ENCODE data around the gene ATG14. TPM values are rescaled to one million over a fixed set of nuclear protein-coding genes. Genes with fewer than 3 reads are reported as not detected.

ATG14 gene
- total and polyA plus RNA-seq, 2 donors from 2014 or later, result 5.2 to 13.3 TPM

DNA sequence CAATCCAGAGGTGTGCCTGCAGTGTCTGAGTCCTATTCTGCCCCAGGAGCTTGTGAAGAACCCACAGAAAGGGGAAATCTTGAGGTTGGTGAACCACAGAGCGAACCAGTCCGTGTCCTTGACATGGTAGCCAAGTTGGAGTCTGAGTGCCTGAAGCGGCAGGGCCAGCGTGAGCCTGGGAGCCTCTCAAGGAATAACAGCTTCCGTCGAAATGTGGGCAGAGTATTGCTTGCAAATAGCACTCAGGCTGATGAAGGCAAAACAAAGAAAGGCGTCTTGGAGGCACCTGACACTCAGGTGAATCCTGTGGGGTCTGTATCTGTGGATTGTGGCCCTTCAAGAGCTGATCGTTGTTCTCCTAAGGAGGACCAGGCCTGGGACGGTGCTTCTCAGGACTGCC is 60.5 kb downstream of the ATG14 start:
- H3K9ac ChIP-seq (ENCODE audit: low read length in 3 of 3), result no peak overlapping the region
- H3K36me3 ChIP-seq (ENCODE audit: control insufficient read depth in 2 of 3, insufficient read depth in 3 of 3, low read length in 3 of 3), result peaks cover 2 to 21% (median 20%) of the 10 kb centered on the region in 3 donors
- H3K9me3 ChIP-seq (ENCODE audit: control insufficient read depth in 2 of 3, insufficient read depth in 1 of 3, low read length in 3 of 3), result no peaks in the 10 kb centered on the region
- intact Hi-C loops (cut with DNase I), result loop anchor here (10.0 kb wide), 1 partner anchor 76 kb away; the partner anchor contains the start of gene FBXO34
- FAIRE-seq (no peak), DNase-seq (no peak)
- no peak overlapping the region for H3K4me3 ChIP-seq (ENCODE audit: low read length in 3 of 3)
- H3K27me3 ChIP-seq (ENCODE audit: control insufficient read depth, insufficient read depth, low read length), result no peaks in the 10 kb centered on the region
- TF ChIP-seq, protein P1, sequence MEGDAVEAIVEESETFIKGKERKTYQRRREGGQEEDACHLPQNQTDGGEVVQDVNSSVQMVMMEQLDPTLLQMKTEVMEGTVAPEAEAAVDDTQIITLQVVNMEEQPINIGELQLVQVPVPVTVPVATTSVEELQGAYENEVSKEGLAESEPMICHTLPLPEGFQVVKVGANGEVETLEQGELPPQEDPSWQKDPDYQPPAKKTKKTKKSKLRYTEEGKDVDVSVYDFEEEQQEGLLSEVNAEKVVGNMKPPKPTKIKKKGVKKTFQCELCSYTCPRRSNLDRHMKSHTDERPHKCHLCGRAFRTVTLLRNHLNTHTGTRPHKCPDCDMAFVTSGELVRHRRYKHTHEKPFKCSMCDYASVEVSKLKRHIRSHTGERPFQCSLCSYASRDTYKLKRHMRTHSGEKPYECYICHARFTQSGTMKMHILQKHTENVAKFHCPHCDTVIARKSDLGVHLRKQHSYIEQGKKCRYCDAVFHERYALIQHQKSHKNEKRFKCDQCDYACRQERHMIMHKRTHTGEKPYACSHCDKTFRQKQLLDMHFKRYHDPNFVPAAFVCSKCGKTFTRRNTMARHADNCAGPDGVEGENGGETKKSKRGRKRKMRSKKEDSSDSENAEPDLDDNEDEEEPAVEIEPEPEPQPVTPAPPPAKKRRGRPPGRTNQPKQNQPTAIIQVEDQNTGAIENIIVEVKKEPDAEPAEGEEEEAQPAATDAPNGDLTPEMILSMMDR (IDR thresholded peaks at IDR 0.05; ENCODE audit: borderline replicate concordance, extremely low read depth, insufficient read depth), result no peak
- peaks cover 5 to 21% (median 13%) of the 10 kb centered on the region in 3 donors for H3K4me1 ChIP-seq (ENCODE audit: control insufficient read depth in 2 of 3, insufficient read depth in 2 of 3, low read depth in 1 of 3, low read length in 3 of 3)
- H3K27ac ChIP-seq (ENCODE audit: low read depth in 2 of 2, low read length in 2 of 2), result no peak overlapping the region

DNA sequence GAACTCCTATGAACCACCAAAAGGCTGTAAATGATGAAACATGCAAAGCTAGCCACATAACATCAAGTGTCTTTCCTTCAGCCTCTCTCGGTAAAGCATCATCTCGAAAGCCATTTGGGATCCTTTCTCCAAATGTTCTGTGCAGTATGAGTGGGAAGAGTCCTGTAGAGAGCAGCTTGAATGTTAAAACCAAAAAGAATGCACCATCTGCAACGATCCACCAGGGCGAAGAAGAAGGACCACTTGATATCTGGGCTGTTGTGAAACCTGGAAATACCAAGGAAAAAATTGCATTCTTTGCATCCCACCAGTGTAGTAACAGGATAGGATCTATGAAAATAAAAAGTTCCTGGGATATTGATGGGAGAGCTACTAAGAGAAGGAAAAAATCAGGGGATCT is 61.2 kb downstream of the ATG14 start:
- no peak for DNase-seq
- FAIRE-seq, result no peak
- Histone ChIP-seq H3K9me3 (ENCODE audit: control insufficient read depth in 2 of 3, insufficient read depth in 1 of 3, low read length in 3 of 3) (no peaks in the 10 kb centered on the region), H3K36me3 (ENCODE audit: control insufficient read depth in 2 of 3, insufficient read depth in 3 of 3, low read length in 3 of 3) (peaks cover 2 to 20% (median 16%) of the 10 kb centered on the region in 3 donors), H3K4me3 (ENCODE audit: low read length in 3 of 3) (no peak overlapping the region), H3K9ac (ENCODE audit: low read length in 3 of 3) (no peak overlapping the region), H3K27ac (ENCODE audit: low read depth in 2 of 2, low read length in 2 of 2) (no peak overlapping the region), H3K27me3 (ENCODE audit: control insufficient read depth, insufficient read depth, low read length) (no peaks in the 10 kb centered on the region), H3K4me1 (ENCODE audit: control insufficient read depth in 2 of 3, insufficient read depth in 2 of 3, low read depth in 1 of 3, low read length in 3 of 3) (peaks cover 5 to 21% (median 15%) of the 10 kb centered on the region in 3 donors)
- TF ChIP-seq, protein P1 (IDR thresholded peaks at IDR 0.05; ENCODE audit: borderline replicate concordance, extremely low read depth, insufficient read depth), result no peak
- intact Hi-C loops (cut with DNase I), result loop anchor here (10.0 kb wide), 1 partner anchor 76 kb away; the partner anchor contains the start of gene FBXO34

DNA sequence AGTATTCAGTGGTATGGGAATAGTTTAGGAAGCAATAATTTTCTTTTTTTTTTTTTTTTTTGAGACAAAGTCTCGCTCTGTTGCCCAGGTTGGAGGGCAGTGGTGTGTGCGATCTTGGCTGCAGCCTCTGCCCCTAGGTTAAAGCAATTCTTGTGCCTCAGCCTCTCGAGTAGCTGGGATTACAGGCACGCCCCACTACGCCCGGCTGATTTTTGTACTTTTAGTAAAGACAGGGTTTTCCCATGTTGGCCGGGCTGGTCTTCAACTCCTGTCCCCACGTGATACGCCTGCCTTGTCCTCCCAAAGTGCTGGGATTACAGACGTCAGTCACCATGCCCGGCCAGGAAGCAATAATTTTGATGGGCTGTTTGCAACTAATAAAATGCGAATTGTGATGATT is 62.1 kb downstream of the ATG14 start:
- Histone ChIP-seq H3K36me3 (ENCODE audit: control insufficient read depth in 2 of 3, insufficient read depth in 3 of 3, low read length in 3 of 3) (peaks cover 2 to 20% (median 16%) of the 10 kb centered on the region in 3 donors), H3K4me1 (ENCODE audit: control insufficient read depth in 2 of 3, insufficient read depth in 2 of 3, low read depth in 1 of 3, low read length in 3 of 3) (peaks cover 5 to 21% (median 15%) of the 10 kb centered on the region in 3 donors), H3K9me3 (ENCODE audit: control insufficient read depth in 2 of 3, insufficient read depth in 1 of 3, low read length in 3 of 3) (no peaks in the 10 kb centered on the region), H3K9ac (ENCODE audit: low read length in 3 of 3) (no peak overlapping the region), H3K27ac (ENCODE audit: low read depth in 2 of 2, low read length in 2 of 2) (no peak overlapping the region), H3K27me3 (ENCODE audit: control insufficient read depth, insufficient read depth, low read length) (no peaks in the 10 kb centered on the region), H3K4me3 (ENCODE audit: low read length in 3 of 3) (no peak overlapping the region)
- DNase-seq (peak; percentile 47 to 82 (median 71)), FAIRE-seq (no peak)
- TF ChIP-seq, protein P1 (IDR thresholded peaks at IDR 0.05; ENCODE audit: borderline replicate concordance, extremely low read depth, insufficient read depth), result no peak
- intact Hi-C loops (cut with DNase I), result no loop called here

Measured in kidney (tissue), 14 donors.